H1 (cell line): ENCODE data around the gene MIPOL1. TPM values are rescaled to one million over a fixed set of nuclear protein-coding genes. Genes with fewer than 3 reads are reported as not detected.

Experiments used
- CTCF ChIA-PET: fragments of 300-600 bp; sonication (Branson Sonifier 250); formaldehyde crosslinking; loops from one replicate; lab custom pipeline; 2021; ENCODE audit not compliant: partially characterized antibody; lab: Charles Lee
- POLR2A ChIA-PET: fragments of 300-600 bp; sonication (Branson Sonifier 250); formaldehyde crosslinking; loops from one replicate; lab custom pipeline; 2021; ENCODE audit warnings: inconsistent platforms; ENCODE audit not compliant: partially characterized antibody; lab: Charles Lee
- DNase-seq, 2 experiments: peaks; one replicate each; pipeline versions ENCODE4 v3.0.0 to v3.0.0-alpha.2; 2010 to 2022; ENCODE audit warnings: low spot score in 2 of 2, low read depth in 1 of 2, mixed read lengths in 1 of 2
- FAIRE-seq: peaks from 2 replicates; lab custom pipeline; 2011; peaks lifted over from hg19 to GRCh38; lab: Jason Lieb, UNC
- H2AFZ ChIP-seq: 2 replicates; pipeline ENCODE4 v1.8.1; 2012; ENCODE audit warnings: low read length, inconsistent platforms
- H2AK5ac ChIP-seq: 2 replicates; pipeline ENCODE4 v1.6.1; 2013; ENCODE audit warnings: low read depth, low read length
- H2BK120ac ChIP-seq: replicated peaks from 2 replicates; pipeline ENCODE3; 2013; ENCODE audit warnings: low read depth, low read length, inconsistent platforms
- H2BK12ac ChIP-seq: 2 replicates; pipeline ENCODE4 v1.6.1; 2013; ENCODE audit warnings: low read depth, low read length
- H2BK15ac ChIP-seq: 2 replicates; pipeline ENCODE4 v1.6.1; 2013; ENCODE audit warnings: low read length
- H2BK20ac ChIP-seq: 2 replicates; pipeline ENCODE4 v1.6.1; 2013; ENCODE audit warnings: low read length
- H2BK5ac ChIP-seq: 2 replicates; pipeline ENCODE4 v1.6.1; 2013; ENCODE audit warnings: low read depth, low read length
- H3K14ac ChIP-seq: 2 replicates; pipeline ENCODE4 v1.6.1; 2013; ENCODE audit warnings: inconsistent platforms; ENCODE audit not compliant: insufficient read length
- H3K18ac ChIP-seq: 2 replicates; pipeline ENCODE4 v1.6.1; 2013; ENCODE audit warnings: low read length; ENCODE audit errors: extremely low read depth
- H3K23ac ChIP-seq: 2 replicates; pipeline ENCODE4 v1.6.1; 2013; ENCODE audit warnings: inconsistent platforms; ENCODE audit not compliant: insufficient read length
- H3K23me2 ChIP-seq: 2 replicates; pipeline ENCODE4 v1.6.1; 2013; ENCODE audit warnings: low read depth, low read length
- H3K27ac ChIP-seq: 2 replicates; pipeline ENCODE4 v1.6.1; 2011; ENCODE audit warnings: low read depth, low read length, inconsistent platforms
- H3K27me3 ChIP-seq, 4 experiments: replicated peaks in 1 of 4; 1 replicate in 1 of 4; 2 replicates in 3 of 4; pipeline versions ENCODE4 v1.6.1 to v1.8.1; 2011 to 2013; ENCODE audit warnings: low read length in 3 of 4, mild to moderate bottlenecking in 3 of 4, inconsistent platforms in 2 of 4, mixed read lengths in 2 of 4, moderate library complexity in 1 of 4; ENCODE audit not compliant: control insufficient read depth in 3 of 4, insufficient read depth in 3 of 4; ENCODE audit errors: extremely low read depth in 1 of 4
- H3K36me3 ChIP-seq, 4 experiments: 2 replicates each; pipeline versions ENCODE4 v1.6.1 to v1.8.1; 2011 to 2013; ENCODE audit warnings: mild to moderate bottlenecking in 4 of 4, low read length in 3 of 4, moderate library complexity in 2 of 4, control low read depth in 1 of 4, inconsistent platforms in 1 of 4; ENCODE audit not compliant: insufficient read depth in 4 of 4, control insufficient read depth in 2 of 4
- H3K4ac ChIP-seq: replicated peaks from 2 replicates; pipeline ENCODE3; 2013; ENCODE audit warnings: low read length, low read depth, mixed read lengths, inconsistent platforms; ENCODE audit not compliant: insufficient read length
- H3K4me1 ChIP-seq, 4 experiments: replicated peaks in 1 of 4; 1 replicate in 1 of 4; 2 replicates in 3 of 4; pipeline versions ENCODE4 v1.6.1 to v1.8.1; 2011 to 2013; ENCODE audit warnings: low read length in 3 of 4, inconsistent platforms in 2 of 4, mixed read lengths in 1 of 4; ENCODE audit not compliant: insufficient read depth in 4 of 4, control insufficient read depth in 3 of 4
- H3K4me2 ChIP-seq, 2 experiments: 2 replicates each; pipeline versions ENCODE4 v1.6.1 to v1.8.1; 2011 to 2013; ENCODE audit warnings: low read depth in 2 of 2, low read length in 2 of 2, control low read depth in 1 of 2, inconsistent platforms in 1 of 2, mild to moderate bottlenecking in 1 of 2; ENCODE audit not compliant: insufficient read depth in 1 of 2
- H3K4me3 ChIP-seq, 4 experiments: fragments of 200-600, 300-600 bp in 1 of 4; sonication (generic), shearing (Covaris generic), sonication (Bioruptor Twin) in 1 of 4; 2 replicates each; pipeline versions ENCODE4 v1.5.1 to v1.8.1; 2011 to 2016; ENCODE audit warnings: low read length in 4 of 4, low read depth in 3 of 4, control low read depth in 2 of 4, inconsistent platforms in 2 of 4, mild to moderate bottlenecking in 2 of 4, mixed read lengths in 1 of 4, moderate library complexity in 1 of 4; ENCODE audit not compliant: insufficient read depth in 2 of 4; ENCODE audit errors: extremely low read depth in 1 of 4
- H3K56ac ChIP-seq: replicated peaks from 2 replicates; pipeline ENCODE3; 2013; ENCODE audit warnings: low read depth, mild to moderate bottlenecking, mixed read lengths, low read length, inconsistent platforms; ENCODE audit not compliant: insufficient read length
- H3K79me1 ChIP-seq: 2 replicates; pipeline ENCODE4 v1.6.1; 2013; ENCODE audit warnings: low read depth, low read length, control low read depth
- H3K79me2 ChIP-seq, 2 experiments: 2 replicates each; pipeline versions ENCODE4 v1.6.1 to v1.8.1; 2012 to 2013; ENCODE audit warnings: low read length in 2 of 2, mild to moderate bottlenecking in 2 of 2, inconsistent platforms in 1 of 2; ENCODE audit not compliant: insufficient read depth in 2 of 2, control insufficient read depth in 1 of 2
- H3K9ac ChIP-seq, 4 experiments: replicated peaks in 1 of 4; 1 replicate in 1 of 4; 2 replicates in 3 of 4; pipeline versions ENCODE4 v1.6.1 to v1.8.1; 2011 to 2013; ENCODE audit warnings: low read depth in 3 of 4, low read length in 3 of 4, control low read depth in 2 of 4, mild to moderate bottlenecking in 2 of 4, moderate library complexity in 2 of 4, inconsistent platforms in 1 of 4; ENCODE audit errors: extremely low read depth in 1 of 4
- H3K9me3 ChIP-seq, 2 experiments: 2 replicates each; pipeline versions ENCODE4 v1.6.1 to v1.8.1; 2012 to 2013; ENCODE audit warnings: mild to moderate bottlenecking in 2 of 2, moderate library complexity in 2 of 2, control low read depth in 1 of 2, inconsistent platforms in 1 of 2, low read depth in 1 of 2, low read length in 1 of 2, mixed read lengths in 1 of 2; ENCODE audit not compliant: insufficient read depth in 2 of 2
- H4K20me1 ChIP-seq, 2 experiments: replicated peaks in 1 of 2; 2 replicates each; pipeline versions ENCODE3 to v1.8.1; 2011 to 2013; ENCODE audit warnings: inconsistent platforms in 2 of 2, low read length in 2 of 2, mild to moderate bottlenecking in 1 of 2; ENCODE audit not compliant: insufficient read depth in 2 of 2, control insufficient read depth in 1 of 2
- H4K5ac ChIP-seq: 2 replicates; pipeline ENCODE4 v1.6.1; 2013; ENCODE audit warnings: low read length, low read depth, mixed read lengths, inconsistent platforms; ENCODE audit not compliant: insufficient read length
- H4K8ac ChIP-seq: 2 replicates; pipeline ENCODE4 v1.8.0; 2013; ENCODE audit warnings: mild to moderate bottlenecking, moderate library complexity, low read length, inconsistent platforms; ENCODE audit not compliant: insufficient read depth; ENCODE audit errors: extremely low read depth
- H4K91ac ChIP-seq: replicated peaks from 2 replicates; pipeline ENCODE3; 2013; ENCODE audit warnings: low read length, mixed read lengths, inconsistent platforms; ENCODE audit not compliant: insufficient read length
- BACH1 ChIP-seq: IDR thresholded peaks from 2 replicates; pipeline ENCODE4 v1.6.1; 2012; ENCODE audit warnings: low read length, improper control_type of control experiment
- BRCA1 ChIP-seq: IDR thresholded peaks from 2 replicates; pipeline ENCODE4 v1.6.1; 2012; ENCODE audit warnings: low read depth, low read length, improper control_type of control experiment
- CHD1 ChIP-seq: IDR thresholded peaks from 2 replicates; pipeline ENCODE4 v1.6.1; 2012; ENCODE audit warnings: low read depth, low read length, improper control_type of control experiment
- FOSL1 ChIP-seq: IDR thresholded peaks from 2 replicates; pipeline ENCODE4 v1.6.1; 2011; ENCODE audit warnings: mild to moderate bottlenecking, low read depth, low read length, moderate library complexity; ENCODE audit not compliant: insufficient read depth
- GTF2F1 ChIP-seq: IDR thresholded peaks from 2 replicates; pipeline ENCODE4 v1.6.1; 2012; ENCODE audit warnings: low read depth, low read length, improper control_type of control experiment, borderline replicate concordance
- HDAC2 ChIP-seq, 2 experiments: fragments of 300-600 bp in 1 of 2; sonication (generic) in 1 of 2; IDR thresholded peaks; 2 replicates each; pipeline ENCODE4 v1.6.1; 2011 to 2012; ENCODE audit warnings: low read depth in 2 of 2, low read length in 2 of 2, mild to moderate bottlenecking in 2 of 2, moderate library complexity in 2 of 2, borderline replicate concordance in 1 of 2, inconsistent platforms in 1 of 2
- NANOG ChIP-seq: IDR thresholded peaks from 2 replicates; pipeline ENCODE4 v1.6.1; 2011; ENCODE audit warnings: low read length, low read depth, mild to moderate bottlenecking, inconsistent platforms; ENCODE audit not compliant: insufficient read depth, poor library complexity, severe bottlenecking
- POLR2AphosphoS5 ChIP-seq: IDR thresholded peaks from 2 replicates; pipeline ENCODE4 v1.6.1; 2011; ENCODE audit warnings: low read depth, low read length
- POU5F1 ChIP-seq: IDR thresholded peaks from 2 replicates; pipeline ENCODE4 v1.6.1; 2011; ENCODE audit warnings: low read depth, mild to moderate bottlenecking, low read length, moderate library complexity
- RNF2 ChIP-seq: fragments of 200-900, 300-1000 bp; sonication (generic); IDR thresholded peaks from 2 replicates; pipeline ENCODE4 v1.7.1; 2016; ENCODE audit warnings: borderline replicate concordance, low read depth, mild to moderate bottlenecking, antibody characterized with exemption, low read length; ENCODE audit not compliant: poor library complexity, severe bottlenecking; ENCODE audit errors: missing control alignments
- TBP ChIP-seq: IDR thresholded peaks from 2 replicates; pipeline ENCODE4 v1.6.1; 2011; ENCODE audit warnings: low read depth, low read length, improper control_type of control experiment
- WGBS, 2 experiments: shearing (Covaris generic) in 1 of 2; methylation state at CpG; one replicate each; pipeline versions ENCODE4 v1.1.6 to v1.1.7; 2013 to 2015; ENCODE audit warnings: low lambda C conversion rate in 2 of 2, mixed read lengths in 2 of 2, inconsistent platforms in 1 of 2, low coverage in 1 of 2, missing lambda C conversion rate in 1 of 2; ENCODE audit not compliant: insufficient replicate concordance in 2 of 2, insufficient coverage in 1 of 2, insufficient read length in 1 of 2; ENCODE audit errors: extremely low coverage in 1 of 2, missing lambda C conversion rate in 1 of 2; 5-methylcytosine and 5-hydroxymethylcytosine counted together
- polyA plus RNA-seq, 7 experiments: library from polyadenylated mRNA; depleted of rRNA in 3 of 7; stranded (reverse) in 5 of 7; unstranded in 2 of 7; fragments of >200 nt in 5 of 7; fragments of 200-250 nt in 2 of 7; gene quantifications; 1 replicate in 5 of 7; 2 replicates in 1 of 7; 4 replicates in 1 of 7; pipeline versions ENCODE4 v1.2.1 to v1.2.3, GENCODE V29; 2011 to 2013; ENCODE audit warnings: missing spikeins in 2 of 7, mixed read lengths in 2 of 7
- total RNA-seq: library from RNA; stranded (reverse); fragmentation: NEBNext Ultra II Directional; extraction: Animal tissue kit (Norgen Biotek cat#: 25700); gene quantifications from 2 replicates; pipeline ENCODE4 v1.2.1, GENCODE V29; 2021
- TF ChIP-seq, protein P1 (sequence below): IDR thresholded peaks from 2 replicates; pipeline ENCODE4 v1.6.1; 2011; ENCODE audit warnings: low read length, improper control_type of control experiment

Gene MIPOL1
- total and polyA plus RNA-seq, 2 of the 8 experiments (the other 6 are each of a cell fraction or from before 2014, with no cell fraction given) = 2.8 to 23.9 TPM

DNA sequence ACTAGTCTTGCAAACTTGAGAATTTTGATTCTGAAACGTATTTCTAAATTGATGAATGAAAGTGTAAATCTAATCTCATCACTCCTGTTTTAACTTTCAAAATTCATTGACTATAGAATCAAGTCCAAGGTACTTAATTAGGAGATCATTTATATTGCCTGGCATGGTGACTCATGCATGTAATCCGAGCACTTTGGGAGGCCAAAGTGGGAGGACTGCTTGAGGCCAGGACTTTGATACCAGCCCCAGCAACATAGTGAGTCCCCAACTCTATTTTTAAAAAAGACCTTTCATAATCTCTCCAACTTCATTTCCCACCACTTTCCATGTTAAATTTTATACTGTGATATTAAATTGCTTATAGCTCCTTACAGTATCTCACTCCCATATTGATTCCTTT, 3.0 kb upstream of the MIPOL1 start:
- Histone ChIP-seq H3K79me1 (no peaks in the 10 kb centered on the region), H2BK12ac (no peak overlapping the region), H3K4me3 (no peak overlapping the region), H3K9me3 (no peaks in the 10 kb centered on the region), H4K5ac (no peak overlapping the region), H2BK5ac (no peak overlapping the region), H2BK120ac (no peak overlapping the region), H2BK15ac (no peak overlapping the region), H3K36me3 (no peaks in the 10 kb centered on the region), H3K9ac (no peak overlapping the region), H3K23ac (no peak overlapping the region), H3K4ac (no peak overlapping the region), H3K18ac (no peak overlapping the region), H4K91ac (no peak overlapping the region), H3K4me2 (no peak overlapping the region), H3K56ac (no peak overlapping the region), H2BK20ac (no peak overlapping the region), H2AFZ (no peak overlapping the region), H3K27ac (no peak overlapping the region), H3K27me3 (no peaks in the 10 kb centered on the region), H4K20me1 (no peaks in the 10 kb centered on the region), H3K4me1 (no peaks in the 10 kb centered on the region; a peak in 2 of 7 replicates), H3K23me2 (peaks cover 3% of the 10 kb centered on the region; the same call in 1 of the 2 replicates), H4K8ac (no peak overlapping the region), H3K14ac (no peak overlapping the region), H3K79me2 (peaks cover 0 to 10% of the 10 kb centered on the region in 2 experiments; a peak in 2 of 4 replicates), H2AK5ac (no peak overlapping the region)
- no peak for FAIRE-seq
- DNase-seq = no peak
- CTCF ChIA-PET = interaction anchor here (0.8 kb wide), 1 partner anchor 38 kb away, joined by 4 read pairs; no protein-coding TSS in a partner anchor
- WGBS, 2 experiments = 88% methylated on average over 2 of the region's 2 CpGs; no CpG with 5 or more reads in 1 of the 2 experiments
- POLR2A ChIA-PET = no interaction called here
- TF ChIP-seq GTF2F1 = no peak
- TF ChIP-seq TBP = no peak
- no peak for TF ChIP-seq HDAC2 (IDR thresholded peaks at IDR 0.05; ENCODE audit: borderline replicate concordance in 1 of 2, low read depth in 2 of 2, low read length in 2 of 2)
- no peak for TF ChIP-seq BACH1
- no peak for TF ChIP-seq NANOG
- TF ChIP-seq, protein P1, sequence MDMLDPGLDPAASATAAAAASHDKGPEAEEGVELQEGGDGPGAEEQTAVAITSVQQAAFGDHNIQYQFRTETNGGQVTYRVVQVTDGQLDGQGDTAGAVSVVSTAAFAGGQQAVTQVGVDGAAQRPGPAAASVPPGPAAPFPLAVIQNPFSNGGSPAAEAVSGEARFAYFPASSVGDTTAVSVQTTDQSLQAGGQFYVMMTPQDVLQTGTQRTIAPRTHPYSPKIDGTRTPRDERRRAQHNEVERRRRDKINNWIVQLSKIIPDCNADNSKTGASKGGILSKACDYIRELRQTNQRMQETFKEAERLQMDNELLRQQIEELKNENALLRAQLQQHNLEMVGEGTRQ = no peak
- TF ChIP-seq POLR2AphosphoS5 = no peak
- no peak for TF ChIP-seq POU5F1
- no peak for TF ChIP-seq CHD1
- no peak for TF ChIP-seq RNF2
- TF ChIP-seq FOSL1 = no peak
- TF ChIP-seq BRCA1 = no peak
